ENCODE data around the gene CHN2. TPM values are rescaled to one million over a fixed set of nuclear protein-coding genes. Genes with fewer than 3 reads are reported as not detected.

The CHN2 gene
- total RNA-seq, 4 donors from 2014 or later: 7.6 to 25.9 (median 17.8) TPM

DNA sequence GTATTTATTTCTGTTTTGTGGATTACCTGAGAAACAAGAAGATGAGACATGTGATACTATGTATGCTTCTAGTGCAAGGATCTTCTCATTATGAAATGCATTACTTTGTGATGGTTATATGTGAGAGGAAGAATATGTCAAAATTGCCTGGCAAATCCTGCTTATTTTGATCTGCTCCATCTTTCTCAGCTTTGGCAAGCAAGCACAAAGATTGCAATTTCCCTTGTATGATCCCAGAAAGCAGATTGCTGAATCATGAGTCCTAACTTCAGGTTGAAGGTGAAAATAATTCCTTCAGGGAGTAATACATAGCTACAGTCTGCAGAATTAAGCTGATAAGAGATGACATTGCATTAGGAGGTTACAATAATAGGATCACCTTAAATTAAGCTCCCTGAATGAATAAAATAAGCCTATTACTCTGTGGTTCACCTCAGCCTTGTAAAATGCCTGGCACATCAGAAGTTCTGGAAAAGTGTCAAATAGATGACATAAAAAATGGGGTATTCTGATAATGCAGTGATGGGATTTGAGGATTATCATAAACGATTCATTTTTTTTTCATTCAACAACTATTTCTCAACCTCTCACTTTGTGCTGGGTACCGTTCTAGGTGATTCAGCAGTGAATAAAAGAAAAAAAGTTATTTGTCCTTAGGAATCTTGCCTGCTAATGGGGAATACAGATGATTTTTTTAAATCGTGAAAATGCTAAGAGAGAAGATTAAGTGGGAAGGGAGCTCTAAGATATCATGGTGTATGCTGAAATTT lies 120.7 kb downstream of the CHN2 start:
- no peak for TF ChIP-seq CTCF (IDR thresholded peaks at IDR 0.05)
- ATAC-seq (ENCODE audit: low FRiP score) (peak; percentile 85), DNase-seq (ENCODE audit: low spot score) (no peak)

- DNase-seq (ENCODE audit: low spot score): no peak
- TF ChIP-seq CTCF (IDR thresholded peaks at IDR 0.05): no peak
- no peak for ATAC-seq (ENCODE audit: low FRiP score)
These were observed 121.3 kb downstream of the CHN2 start for GRCh38 chr7:29315892-29316270.

DNA sequence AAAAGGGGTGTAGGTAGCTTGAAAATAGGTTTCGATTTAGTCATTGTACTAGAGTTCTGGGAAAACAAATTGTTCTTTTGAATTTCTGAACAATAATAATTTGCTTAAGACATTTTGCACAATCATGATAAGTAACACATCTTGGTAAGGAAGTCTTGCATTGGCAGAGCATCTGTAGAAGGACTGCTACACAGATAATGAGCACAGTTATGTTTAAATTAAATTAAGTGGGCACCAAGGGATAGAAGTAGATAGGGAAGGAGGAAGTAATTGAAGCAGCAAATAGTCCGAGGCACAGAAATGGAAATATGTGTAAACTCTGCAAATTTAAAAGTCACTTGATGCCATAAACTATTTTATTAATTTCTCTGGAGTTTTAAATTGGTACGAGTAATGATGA lies 122.4 kb downstream of the CHN2 start:
- no peak for DNase-seq (ENCODE audit: low spot score)
- no peak for TF ChIP-seq CTCF (IDR thresholded peaks at IDR 0.05)
- no peak for ATAC-seq (ENCODE audit: low FRiP score)

DNA sequence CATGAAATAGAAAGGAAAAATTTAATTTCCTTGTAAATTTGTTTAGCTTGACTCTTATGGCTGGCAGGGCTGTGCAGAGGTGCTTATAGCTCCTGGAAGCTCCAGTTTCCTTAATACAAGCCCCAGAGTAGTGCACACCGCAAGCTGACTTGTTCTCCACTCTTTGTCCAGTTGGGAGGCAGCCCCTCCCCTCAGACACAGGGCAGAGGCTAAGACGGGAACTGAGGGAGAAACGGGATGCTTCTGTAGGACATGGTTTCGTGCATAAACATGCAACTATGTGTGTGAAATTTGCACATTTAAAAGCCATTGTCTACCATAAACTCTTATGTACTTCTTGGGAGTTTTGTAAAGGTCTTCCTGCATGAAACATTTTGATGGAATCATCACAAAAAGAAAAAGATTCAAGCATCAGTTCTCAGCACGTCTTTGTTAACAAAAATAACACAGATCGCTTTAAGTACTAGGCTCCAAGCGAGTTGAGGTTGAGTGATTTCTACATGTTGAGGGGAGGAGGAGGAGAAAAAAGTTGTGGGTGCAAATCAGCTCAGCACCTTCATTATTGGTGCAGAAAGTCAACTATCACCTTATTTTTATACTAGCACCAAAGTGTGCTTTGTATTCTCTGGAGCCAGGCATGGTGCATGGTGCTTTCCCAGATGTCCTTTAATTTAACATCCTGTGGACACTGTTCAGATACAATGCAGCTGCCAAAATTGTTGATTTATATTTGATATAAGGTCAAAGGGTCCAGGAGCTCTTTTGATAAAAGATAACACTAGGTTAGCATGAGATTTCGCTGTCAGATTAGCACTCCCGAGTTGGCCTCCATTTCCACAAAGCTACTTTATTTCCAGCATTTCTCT lies 124.5 kb downstream of the CHN2 start:
- no peak for TF ChIP-seq CTCF (IDR thresholded peaks at IDR 0.05)
- DNase-seq (ENCODE audit: low spot score) (no peak), ATAC-seq (ENCODE audit: low FRiP score) (no peak)

GRCh38 chr7:29319719-29320521 lies 125.3 kb downstream of the CHN2 start:
- TF ChIP-seq CTCF (IDR thresholded peaks at IDR 0.05): no peak
- DNase-seq (ENCODE audit: low spot score) (no peak), ATAC-seq (ENCODE audit: low FRiP score) (no peak)

DNA sequence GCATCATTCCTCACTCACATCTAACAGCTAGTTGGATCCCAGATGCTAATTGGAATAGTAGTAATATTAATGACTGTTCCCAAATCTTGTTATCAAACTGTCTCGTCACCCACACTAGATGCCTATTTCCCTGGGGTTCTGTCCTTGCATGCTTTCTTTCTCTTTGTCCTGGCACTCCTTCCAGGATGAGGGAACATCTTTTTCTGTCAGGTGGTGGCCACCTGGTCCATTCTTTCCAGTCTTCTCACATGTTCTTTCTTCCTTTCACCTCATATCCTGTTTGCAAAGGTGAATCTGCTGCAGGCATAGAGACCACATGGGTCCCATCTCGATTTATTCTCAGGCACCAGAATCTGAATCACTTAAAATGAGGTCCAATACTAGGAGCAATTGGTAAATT lies 126.0 kb downstream of the CHN2 start:
- ATAC-seq (ENCODE audit: low FRiP score) (no peak), DNase-seq (ENCODE audit: low spot score) (no peak)
- no peak for TF ChIP-seq CTCF (IDR thresholded peaks at IDR 0.05)

Measured in omental fat pad (tissue), 4 donors.